MM.1S (cell line): ENCODE results near the gene TIMM17A.

Source experiments
- DNase-seq: peaks from one replicate; pipeline ENCODE4 v3.0.0-alpha.2; 2015
- H2AFZ ChIP-seq: fragments of 300-600 bp; sonication (generic); 2 replicates; pipeline ENCODE4 v1.6.0; 2016; ENCODE audit warnings: antibody characterized with exemption, low read length
- H3F3A ChIP-seq: fragments of 300-600 bp; sonication (generic); 2 replicates; pipeline ENCODE4 v1.6.1; 2016; ENCODE audit warnings: mild to moderate bottlenecking, antibody characterized with exemption, low read length, moderate library complexity, mixed read lengths; ENCODE audit not compliant: insufficient read depth
- H3K27ac ChIP-seq: fragments of 300-600 bp; sonication (generic); 2 replicates; pipeline ENCODE4 v1.5.1; 2016; ENCODE audit warnings: mild to moderate bottlenecking, low read length
- H3K27me3 ChIP-seq: fragments of 300-600 bp; sonication (generic); replicated peaks from 2 replicates; pipeline ENCODE4 v1.6.0; 2016; ENCODE audit warnings: low read length; ENCODE audit not compliant: insufficient read depth
- H3K36me3 ChIP-seq: fragments of 300-600 bp; sonication (generic); replicated peaks from 2 replicates; pipeline ENCODE4 v1.6.1; 2016; ENCODE audit warnings: mild to moderate bottlenecking, low read length, mixed read lengths; ENCODE audit not compliant: insufficient read depth
- H3K4me1 ChIP-seq: fragments of 300-600 bp; sonication (generic); 2 replicates; pipeline ENCODE4 v1.6.1; 2016; ENCODE audit warnings: low read length, mixed read lengths
- H3K4me2 ChIP-seq: fragments of 300-600 bp; sonication (generic); 2 replicates; pipeline ENCODE4 v1.6.0; 2016; ENCODE audit warnings: low read depth, low read length
- H3K4me3 ChIP-seq: fragments of 300-600 bp; sonication (generic); 2 replicates; pipeline ENCODE4 v1.5.1; 2016; ENCODE audit warnings: low read length, mixed read lengths
- H3K79me2 ChIP-seq: fragments of 300-600 bp; sonication (generic); 2 replicates; pipeline ENCODE4 v1.6.1; 2016; ENCODE audit warnings: mixed run types, low read length, mixed read lengths
- H3K9ac ChIP-seq: fragments of 300-600 bp; sonication (generic); 2 replicates; pipeline ENCODE4 v1.6.1; 2016; ENCODE audit warnings: low read length, mixed read lengths
- H3K9me2 ChIP-seq: fragments of 300-600 bp; sonication (generic); replicated peaks from 2 replicates; pipeline ENCODE4 v1.6.1; 2016; ENCODE audit warnings: mild to moderate bottlenecking, low read length, mixed read lengths; ENCODE audit not compliant: insufficient read depth
- H3K9me3 ChIP-seq: fragments of 300-600 bp; sonication (generic); replicated peaks from 2 replicates; pipeline ENCODE4 v1.6.1; 2016; ENCODE audit warnings: mild to moderate bottlenecking, low read length, mixed read lengths; ENCODE audit not compliant: insufficient read depth
- H4K20me1 ChIP-seq: fragments of 300-600 bp; sonication (generic); 2 replicates; pipeline ENCODE4 v1.6.1; 2016; ENCODE audit warnings: mild to moderate bottlenecking, low read length, moderate library complexity, mixed read lengths; ENCODE audit not compliant: insufficient read depth
- CTCF ChIP-seq: fragments of 300-600 bp; sonication (generic); IDR thresholded peaks from 2 replicates; pipeline ENCODE4 v1.5.1; 2016; ENCODE audit warnings: antibody characterized with exemption, low read length, mixed read lengths
- EZH2 ChIP-seq: fragments of 300-600 bp; sonication (generic); optimal IDR thresholded peaks from 2 replicates; pipeline ENCODE3; 2017; ENCODE audit warnings: low read depth, mild to moderate bottlenecking, antibody characterized with exemption, low read length, mixed read lengths
- EZH2phosphoT487 ChIP-seq: fragments of 300-600 bp; sonication (generic); IDR thresholded peaks from 2 replicates; pipeline ENCODE4 v1.6.1; 2018; ENCODE audit warnings: antibody characterized with exemption, low read length

TIMM17A gene

GRCh38 chr1:201955009-201955728 lies at the start of gene TIMM17A:
TSS of gene TIMM17A (plus strand) at chr1:201955503. CDS start at chr1:201955527, 24 bp downstream.
- DNase-seq, result peak; percentile 99

GRCh38 chr1:201906336-201906735 lies 49.0 kb upstream of the TIMM17A start:
- TF ChIP-seq CTCF (no peak), EZH2 (no peak), EZH2phosphoT487 (no peak)
- no peak for DNase-seq
- H3K79me2 ChIP-seq, result no peaks in the 10 kb centered on the region
- H3K9me3 ChIP-seq, result no peaks in the 10 kb centered on the region
- no peaks in the 10 kb centered on the region for H3K27me3 ChIP-seq
- H3K4me1 ChIP-seq, result 0 out of 2 replicates have a peak, but pooled peaks cover 5% of the 10 kb centered on the region
- H3K4me3 ChIP-seq, result no peak overlapping the region
- H2AFZ ChIP-seq, result no peak overlapping the region
- no peak overlapping the region for H3K27ac ChIP-seq
- no peaks in the 10 kb centered on the region for H3K36me3 ChIP-seq
- no peak overlapping the region for H3K4me2 ChIP-seq
- no peaks in the 10 kb centered on the region for H3F3A ChIP-seq
- no peaks in the 10 kb centered on the region for H4K20me1 ChIP-seq
- no peaks in the 10 kb centered on the region for H3K9me2 ChIP-seq
- no peak overlapping the region for H3K9ac ChIP-seq

More at GRCh38 chr1:201955009-201955728, at the start of gene TIMM17A:
- Histone ChIP-seq H3K4me2 (peak within 1 kb of the TSS; percentile 84), H3K27me3 (no peaks in the 10 kb centered on the region), H3F3A (no peaks in the 10 kb centered on the region), H3K4me3 (peak within 1 kb of the TSS; percentile 96), H4K20me1 (no peaks in the 10 kb centered on the region), H3K36me3 (peaks cover 8% of the 10 kb centered on the region), H3K9me2 (no peaks in the 10 kb centered on the region), H3K4me1 (peaks cover 11% of the 10 kb centered on the region; the same call in 1 of the 2 replicates), H3K9ac (peak within 1 kb of the TSS; percentile 94), H3K27ac (peak within 1 kb of the TSS; percentile 37), H3K79me2 (peaks cover 42% of the 10 kb centered on the region), H2AFZ (peak within 1 kb of the TSS; percentile 90), H3K9me3 (no peaks in the 10 kb centered on the region)
- TF ChIP-seq EZH2phosphoT487 (no peak), EZH2 (no peak), CTCF (no peak)

GRCh38 chr1:201907621-201908020 lies 47.7 kb upstream of the TIMM17A start:
- Histone ChIP-seq H3K36me3 (no peaks in the 10 kb centered on the region), H3F3A (no peaks in the 10 kb centered on the region), H2AFZ (no peak overlapping the region), H3K9ac (no peak overlapping the region), H3K79me2 (no peaks in the 10 kb centered on the region), H3K4me3 (no peak overlapping the region), H3K9me2 (no peaks in the 10 kb centered on the region), H4K20me1 (no peaks in the 10 kb centered on the region), H3K9me3 (no peaks in the 10 kb centered on the region), H3K27ac (no peak overlapping the region), H3K4me1 (0 out of 2 replicates have a peak, but pooled peaks cover 5% of the 10 kb centered on the region), H3K27me3 (no peaks in the 10 kb centered on the region), H3K4me2 (no peak overlapping the region)
- TF ChIP-seq EZH2 (no peak), EZH2phosphoT487 (no peak), CTCF (no peak)
- DNase-seq, result no peak
